ENCODE measurements around the gene GATA3.

The GATA3 gene

DNA sequence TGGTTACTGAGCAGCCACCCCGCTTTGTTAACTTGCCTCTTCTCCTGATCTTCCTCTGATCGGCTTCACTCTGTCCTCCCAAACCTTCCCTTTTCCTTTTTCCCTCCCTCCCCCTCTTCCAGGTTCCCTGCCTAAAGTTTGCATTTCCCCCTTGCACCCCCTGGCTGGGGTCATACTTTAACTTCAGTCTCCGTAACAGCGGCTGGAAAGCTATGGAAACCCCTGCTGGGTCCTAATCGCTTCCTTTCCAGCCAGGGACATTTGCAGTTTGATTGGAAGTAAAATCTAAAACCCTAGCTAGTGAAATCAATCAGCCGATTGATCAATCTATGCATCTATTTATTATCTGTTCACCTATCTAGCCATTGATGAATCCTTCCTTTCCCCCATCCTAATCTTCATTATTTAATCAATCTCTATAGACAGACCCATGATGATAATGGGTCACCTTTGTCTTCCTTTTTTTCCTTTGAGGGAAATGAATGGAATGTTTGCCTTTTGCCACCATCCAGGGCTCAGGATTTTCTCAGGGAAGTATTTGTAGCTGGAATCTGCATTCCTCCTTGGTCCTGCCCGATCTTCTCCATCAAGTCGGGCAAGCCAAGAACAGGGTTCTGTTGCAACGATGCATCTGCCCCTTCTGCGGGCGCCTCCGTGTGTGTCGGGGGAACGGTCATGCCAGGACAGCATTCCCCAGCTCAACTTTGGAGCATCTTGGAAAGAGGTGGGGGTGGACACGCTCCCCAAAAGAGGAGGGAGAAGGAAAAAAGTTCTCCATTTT is 8.8 kb downstream of the GATA3 start:
- DNase-seq, result no peak

DNA sequence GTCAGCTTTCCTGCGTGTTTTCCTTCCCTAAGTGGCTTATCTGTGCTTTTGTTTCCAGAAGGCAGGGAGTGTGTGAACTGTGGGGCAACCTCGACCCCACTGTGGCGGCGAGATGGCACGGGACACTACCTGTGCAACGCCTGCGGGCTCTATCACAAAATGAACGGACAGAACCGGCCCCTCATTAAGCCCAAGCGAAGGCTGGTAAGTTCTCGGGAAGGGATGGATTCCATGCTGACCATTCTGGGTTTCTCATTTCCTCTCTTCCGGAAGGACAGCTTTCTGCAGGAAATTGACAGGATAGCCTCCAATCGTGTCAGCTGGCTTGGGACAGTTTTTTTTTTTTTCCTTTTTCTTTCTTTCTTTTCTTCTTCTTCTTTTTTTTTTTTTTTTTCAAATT is 9.4 kb downstream of the GATA3 start:
- no peak for DNase-seq

DNA sequence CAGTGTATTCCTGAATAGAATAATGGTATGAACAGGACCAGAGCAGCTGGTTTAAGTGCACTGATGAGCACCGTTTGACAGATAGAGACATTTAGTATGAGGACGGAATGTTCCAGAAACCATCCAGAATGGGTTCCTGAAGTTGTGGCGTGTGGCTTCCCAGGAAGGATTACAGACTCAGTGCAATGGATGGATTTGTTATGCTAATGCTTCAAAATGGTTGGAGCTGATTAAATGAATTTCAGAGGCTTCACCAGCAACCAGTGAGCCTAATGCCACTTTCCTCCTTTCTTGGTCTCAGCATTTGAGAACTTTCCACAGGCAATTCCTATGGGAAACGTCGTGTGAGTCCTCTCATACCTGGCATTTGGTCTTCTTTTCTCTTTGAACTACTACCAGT is 9.9 kb downstream of the GATA3 start:
- no peak for DNase-seq

DNA sequence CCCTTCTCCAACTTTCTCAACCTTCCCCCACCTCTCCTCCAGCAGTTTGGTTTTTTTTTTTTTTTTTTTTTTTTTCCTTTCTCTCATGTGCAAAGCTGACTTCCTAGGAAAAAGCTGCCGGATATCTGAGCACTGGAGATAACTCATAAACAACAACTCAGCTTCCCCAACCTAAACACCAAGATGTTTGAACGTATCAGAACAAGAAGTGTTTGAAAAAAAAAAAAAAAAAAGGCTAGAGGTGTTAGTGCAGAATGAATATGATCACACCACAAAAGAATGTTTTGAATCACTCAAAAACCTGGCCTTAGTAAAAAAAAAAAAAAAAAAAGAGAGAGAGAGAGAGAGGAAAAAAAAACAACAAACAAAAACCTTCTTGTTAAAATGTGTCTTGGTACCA is 11.2 kb downstream of the GATA3 start:
- no peak for DNase-seq

DNA sequence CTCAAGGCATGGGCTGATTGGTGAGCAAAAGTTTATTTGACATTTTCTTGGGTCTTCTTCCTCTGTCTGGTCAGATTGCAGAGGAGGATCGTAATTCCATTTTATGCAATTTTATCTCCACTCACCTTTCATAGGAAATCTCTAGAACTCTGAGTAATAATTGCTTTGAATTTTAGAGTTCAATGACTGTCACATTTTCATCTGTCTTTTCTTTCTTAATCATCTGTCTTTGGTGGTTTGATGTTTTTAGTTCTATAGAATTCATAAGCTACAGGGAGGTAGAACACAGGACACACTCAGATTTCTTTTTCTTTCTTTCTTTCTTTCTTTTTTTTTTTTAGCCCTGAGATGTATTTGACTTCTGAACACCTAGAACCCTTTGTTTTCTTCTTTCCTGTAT is 11.6 kb downstream of the GATA3 start:
- DNase-seq, result no peak

DNA sequence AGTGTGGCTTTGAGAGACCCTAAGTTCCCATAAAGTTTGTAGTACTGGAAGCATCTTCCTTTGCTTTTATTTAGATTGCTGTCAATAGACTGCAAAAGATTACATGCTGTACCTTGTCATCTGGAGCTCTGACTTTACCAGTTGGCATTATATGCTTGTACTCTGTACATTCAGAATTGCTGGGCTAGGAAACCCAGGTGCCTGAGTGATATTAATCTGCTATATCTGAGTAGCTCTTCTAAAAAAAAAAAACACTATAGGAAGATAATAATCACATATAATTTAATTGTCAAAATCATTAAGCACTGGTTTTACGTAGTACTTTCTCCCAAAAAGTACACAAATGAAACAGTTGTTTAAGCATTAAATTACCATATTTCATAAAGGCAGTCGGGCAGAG is 12.3 kb downstream of the GATA3 start:
- DNase-seq, result no peak

DNA sequence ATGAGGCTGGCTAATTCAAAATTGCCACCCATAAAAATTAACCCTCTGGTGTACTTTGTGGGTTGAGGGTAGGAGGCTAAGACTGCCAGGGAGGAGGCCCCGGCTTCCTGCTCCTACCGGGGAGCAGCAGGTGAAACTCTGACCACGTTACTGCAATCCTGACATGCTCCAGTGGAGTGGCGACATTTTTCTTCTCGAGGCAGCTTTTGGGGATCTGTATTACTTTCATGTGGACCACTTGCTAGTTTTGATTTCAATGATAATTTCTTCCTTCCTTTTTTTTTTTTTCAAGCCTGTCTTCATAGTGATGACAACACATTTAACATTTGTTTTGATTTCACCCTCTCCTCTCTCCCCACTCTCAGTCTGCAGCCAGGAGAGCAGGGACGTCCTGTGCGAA is 14.6 kb downstream of the GATA3 start:
- no peak for DNase-seq

DNA sequence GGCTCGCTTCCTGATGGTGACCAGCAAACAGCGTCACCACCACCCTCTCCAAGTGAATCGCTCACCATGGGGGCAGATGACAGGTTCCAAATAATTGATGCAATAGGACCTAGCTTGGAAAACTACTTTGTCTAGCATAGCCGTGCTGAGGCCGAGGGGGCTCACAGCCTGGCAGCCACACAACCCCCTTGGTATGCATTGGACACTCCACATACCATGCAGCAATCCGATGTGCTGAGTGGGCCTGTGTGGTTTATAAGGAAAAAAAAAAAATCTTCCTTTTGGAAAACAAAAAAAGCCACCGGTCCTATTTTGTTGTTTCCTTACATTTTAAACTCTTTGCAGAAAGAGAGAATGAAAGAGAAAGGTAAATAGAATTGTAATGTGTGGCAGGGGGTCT is 15.1 kb downstream of the GATA3 start:
- no peak for DNase-seq

DNA sequence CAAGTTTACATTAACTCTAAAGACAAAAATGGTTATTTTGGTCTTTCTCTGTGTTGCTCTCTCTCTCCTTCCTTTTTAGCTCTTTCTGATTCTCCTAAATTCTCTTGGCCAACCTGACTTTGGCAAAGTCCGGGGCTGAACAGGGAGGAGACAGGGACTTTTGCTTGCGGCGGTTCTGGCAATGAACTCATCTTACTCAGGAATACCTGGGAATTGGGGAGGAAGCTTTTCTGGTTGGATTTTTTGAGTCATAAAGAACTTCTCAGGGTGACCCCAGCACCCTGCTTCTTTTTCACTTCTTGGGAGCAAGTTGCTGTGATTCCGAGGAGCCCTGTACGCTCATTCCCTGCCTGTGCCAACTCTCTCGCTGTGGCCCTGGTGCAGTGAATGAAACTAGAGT is 16.0 kb downstream of the GATA3 start:
- no peak for DNase-seq

DNA sequence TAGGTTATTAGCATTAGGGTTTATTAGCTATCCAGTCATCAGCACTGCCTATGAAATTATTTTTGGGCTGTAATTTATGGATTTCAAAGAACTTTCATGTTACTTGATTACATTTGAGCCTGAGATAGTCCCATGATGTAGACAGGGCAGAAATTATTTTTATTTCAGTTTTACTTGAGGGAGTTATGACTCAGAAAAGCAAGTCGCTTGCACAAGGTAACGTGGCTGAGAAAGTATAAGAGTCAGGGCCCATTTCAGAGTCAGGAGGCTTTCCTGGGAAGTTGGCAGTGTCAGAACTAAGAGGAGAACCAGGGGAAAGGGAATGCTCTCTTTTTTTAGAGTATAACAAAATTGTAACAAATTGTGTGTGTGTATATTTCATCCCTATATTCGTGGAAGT is 16.5 kb downstream of the GATA3 start:
- DNase-seq, result no peak

DNA sequence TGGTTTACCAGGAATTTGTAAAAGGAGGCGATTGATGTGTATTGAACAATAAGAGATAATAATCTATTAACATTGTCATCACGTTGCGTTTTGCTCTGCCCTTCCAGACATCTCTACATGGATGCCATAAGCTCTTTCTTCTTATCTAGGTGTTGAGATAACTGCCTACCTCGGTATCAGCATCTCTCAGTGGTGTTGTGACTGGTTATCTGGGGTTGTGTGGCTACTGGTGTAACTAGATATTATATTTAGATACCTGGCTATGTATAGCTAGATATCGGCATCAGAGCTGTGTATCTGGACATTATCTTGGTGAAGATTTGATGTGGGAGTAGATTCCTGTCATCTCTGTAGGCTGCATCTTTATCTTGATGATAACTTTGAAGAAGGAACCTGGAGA is 17.2 kb downstream of the GATA3 start:
- no peak for DNase-seq

DNA sequence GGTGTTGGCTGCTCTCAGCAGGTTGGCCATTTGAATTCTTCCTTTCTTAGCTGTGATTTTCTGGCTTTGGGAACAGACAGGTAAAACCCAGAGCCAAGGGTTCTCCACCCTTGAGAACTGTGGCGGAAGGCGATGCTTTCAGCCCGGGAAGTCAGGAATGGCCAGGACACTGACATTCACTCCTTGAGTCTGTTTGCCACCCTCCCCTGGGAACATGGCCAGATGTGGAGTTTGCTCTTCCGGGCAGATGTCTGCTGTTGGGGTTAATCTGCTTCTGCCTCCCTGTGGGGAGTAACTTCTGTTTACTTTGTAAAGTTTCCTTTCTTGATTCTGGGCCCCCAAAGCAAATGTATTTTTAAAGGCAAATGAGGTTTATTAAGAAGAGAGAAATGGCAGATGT is 17.7 kb downstream of the GATA3 start:
- no peak for DNase-seq

DNA sequence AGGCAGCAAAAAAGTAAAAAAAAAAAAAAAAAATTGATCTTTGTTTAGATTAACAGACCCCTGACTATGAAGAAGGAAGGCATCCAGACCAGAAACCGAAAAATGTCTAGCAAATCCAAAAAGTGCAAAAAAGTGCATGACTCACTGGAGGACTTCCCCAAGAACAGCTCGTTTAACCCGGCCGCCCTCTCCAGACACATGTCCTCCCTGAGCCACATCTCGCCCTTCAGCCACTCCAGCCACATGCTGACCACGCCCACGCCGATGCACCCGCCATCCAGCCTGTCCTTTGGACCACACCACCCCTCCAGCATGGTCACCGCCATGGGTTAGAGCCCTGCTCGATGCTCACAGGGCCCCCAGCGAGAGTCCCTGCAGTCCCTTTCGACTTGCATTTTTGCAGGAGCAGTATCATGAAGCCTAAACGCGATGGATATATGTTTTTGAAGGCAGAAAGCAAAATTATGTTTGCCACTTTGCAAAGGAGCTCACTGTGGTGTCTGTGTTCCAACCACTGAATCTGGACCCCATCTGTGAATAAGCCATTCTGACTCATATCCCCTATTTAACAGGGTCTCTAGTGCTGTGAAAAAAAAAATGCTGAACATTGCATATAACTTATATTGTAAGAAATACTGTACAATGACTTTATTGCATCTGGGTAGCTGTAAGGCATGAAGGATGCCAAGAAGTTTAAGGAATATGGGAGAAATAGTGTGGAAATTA is 19.4 kb downstream of the GATA3 start:
- DNase-seq, result no peak

DNA sequence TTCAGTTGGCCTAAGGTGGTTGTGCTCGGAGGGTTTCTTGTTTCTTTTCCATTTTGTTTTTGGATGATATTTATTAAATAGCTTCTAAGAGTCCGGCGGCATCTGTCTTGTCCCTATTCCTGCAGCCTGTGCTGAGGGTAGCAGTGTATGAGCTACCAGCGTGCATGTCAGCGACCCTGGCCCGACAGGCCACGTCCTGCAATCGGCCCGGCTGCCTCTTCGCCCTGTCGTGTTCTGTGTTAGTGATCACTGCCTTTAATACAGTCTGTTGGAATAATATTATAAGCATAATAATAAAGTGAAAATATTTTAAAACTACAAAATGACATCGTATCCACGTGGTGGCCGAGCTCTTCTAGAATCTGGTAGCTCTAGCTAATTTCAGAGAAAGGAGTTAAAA is 20.4 kb downstream of the GATA3 start:
- no peak for DNase-seq

DNA sequence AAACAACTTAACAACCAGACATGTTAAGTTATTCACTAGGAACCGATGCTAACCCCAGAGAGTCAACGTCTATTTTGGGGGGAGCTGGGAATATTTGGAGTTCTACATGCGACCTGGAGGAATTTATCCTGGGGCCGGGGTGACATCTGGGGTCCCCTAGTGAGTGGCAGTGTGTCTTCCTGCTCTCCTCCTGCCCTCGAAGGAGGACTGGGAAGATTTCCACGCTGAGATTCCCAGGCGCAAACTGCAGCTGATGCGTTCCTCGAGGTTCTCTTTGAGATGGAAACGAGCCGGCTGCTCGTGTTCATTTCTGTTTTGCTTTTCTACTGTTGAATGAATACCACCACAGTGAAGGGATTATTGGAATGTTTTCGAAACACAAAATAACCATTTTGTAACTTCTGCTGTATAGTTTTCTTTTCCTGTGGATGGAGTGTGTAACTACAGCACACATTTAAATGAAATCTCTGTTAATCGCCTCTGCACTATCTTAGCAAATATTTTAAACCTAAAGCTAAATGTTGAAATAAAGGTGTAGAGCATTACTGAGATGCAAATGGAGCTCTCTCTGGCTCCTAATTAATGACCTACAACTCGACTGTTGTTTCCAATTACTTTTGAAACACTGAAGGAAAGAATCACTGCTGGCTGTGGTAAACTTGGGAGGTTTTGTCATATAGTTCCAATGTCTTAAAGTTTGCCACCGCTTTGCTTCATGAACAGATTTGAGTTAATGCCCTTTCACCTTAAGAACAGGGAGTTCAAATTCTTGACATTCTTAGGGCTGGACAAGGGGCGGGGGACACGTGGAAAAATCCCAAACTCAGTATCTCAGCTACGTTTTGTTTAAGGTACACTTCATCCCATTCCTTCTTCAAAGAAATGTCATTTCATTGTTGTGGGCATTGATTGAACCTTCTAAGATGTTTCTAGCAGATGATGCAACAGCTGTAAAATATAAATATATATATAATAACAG is 21.1 kb downstream of the GATA3 start:
- no peak for DNase-seq

DNA sequence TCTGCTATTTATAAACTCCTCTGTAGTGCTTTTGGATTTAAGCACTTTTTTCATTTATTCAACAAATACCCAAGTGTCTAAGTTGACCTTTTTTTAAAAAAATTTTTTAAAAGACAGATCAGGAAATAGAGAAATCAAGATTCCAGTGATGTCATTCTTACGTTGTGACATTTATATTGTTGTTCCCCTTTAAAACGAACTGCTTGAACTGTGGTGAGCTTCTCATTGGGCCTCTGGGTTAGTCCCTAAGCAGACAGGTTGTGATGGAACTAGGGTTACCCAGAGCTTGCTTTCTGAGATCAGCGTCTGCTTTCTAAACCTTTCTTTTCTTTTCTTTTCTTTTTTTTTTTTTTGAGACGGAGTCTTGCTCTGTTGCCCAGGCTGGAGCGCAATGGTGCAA is 22.4 kb downstream of the GATA3 start:
- DNase-seq, result no peak

DNA sequence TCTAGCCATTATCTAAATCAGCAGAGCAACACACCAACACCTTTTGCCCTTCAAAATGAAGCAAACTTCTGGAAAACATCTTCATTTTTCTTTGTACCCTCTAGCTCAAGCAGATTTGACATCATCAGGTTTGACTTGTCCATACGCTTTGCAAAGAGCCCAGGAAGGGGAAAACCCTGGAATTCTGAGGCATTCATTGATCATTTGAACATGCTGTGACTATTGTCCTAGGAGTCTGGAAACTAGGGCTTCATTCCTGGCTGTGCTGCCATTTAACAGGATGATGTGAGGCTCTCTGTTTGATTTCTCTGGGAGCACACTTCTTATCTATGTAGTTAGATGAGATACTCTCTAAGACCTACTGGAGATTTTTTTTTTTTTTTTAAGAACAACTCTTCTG is 23.5 kb downstream of the GATA3 start:
- no peak for DNase-seq

DNA sequence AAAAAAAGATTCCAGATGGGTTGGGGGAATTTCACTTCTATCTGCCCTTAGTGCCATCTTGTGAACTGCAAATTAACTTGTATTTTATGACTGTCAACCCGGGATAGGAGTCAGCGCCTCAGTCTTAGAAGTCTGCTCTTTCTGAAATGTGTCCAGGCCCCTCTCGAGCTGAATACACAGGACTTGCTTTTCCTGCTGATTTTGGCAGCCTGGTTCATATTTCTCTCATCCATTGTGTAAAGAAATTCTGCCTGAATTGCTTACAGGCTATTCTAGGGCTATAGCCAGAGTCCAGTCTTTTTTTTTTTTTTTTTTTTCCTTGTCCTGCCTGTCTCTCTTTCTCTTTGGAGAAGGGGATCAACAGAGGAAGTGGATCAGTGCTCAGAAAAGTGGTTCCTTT is 24.6 kb downstream of the GATA3 start:
- no peak for DNase-seq

DNA sequence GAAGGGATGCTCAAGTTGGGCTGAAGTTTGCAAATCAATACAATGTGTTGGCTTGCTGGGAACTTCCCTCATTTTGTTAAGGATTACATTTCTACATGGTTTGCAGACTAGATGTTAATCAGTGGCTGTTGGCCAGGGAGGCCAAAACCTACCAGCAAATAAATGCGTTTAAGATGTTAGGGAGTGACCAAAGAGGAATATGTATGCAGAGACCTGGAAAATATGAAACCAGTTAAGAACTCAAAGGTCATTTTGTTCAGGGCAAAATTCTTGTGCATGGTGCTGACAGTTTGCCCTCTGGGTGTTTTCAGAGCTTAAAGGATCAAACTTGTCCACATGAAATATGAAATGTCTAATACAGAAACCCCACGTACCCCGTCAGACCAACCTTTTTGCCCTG is 30.3 kb downstream of the GATA3 start:
- no peak for DNase-seq

DNA sequence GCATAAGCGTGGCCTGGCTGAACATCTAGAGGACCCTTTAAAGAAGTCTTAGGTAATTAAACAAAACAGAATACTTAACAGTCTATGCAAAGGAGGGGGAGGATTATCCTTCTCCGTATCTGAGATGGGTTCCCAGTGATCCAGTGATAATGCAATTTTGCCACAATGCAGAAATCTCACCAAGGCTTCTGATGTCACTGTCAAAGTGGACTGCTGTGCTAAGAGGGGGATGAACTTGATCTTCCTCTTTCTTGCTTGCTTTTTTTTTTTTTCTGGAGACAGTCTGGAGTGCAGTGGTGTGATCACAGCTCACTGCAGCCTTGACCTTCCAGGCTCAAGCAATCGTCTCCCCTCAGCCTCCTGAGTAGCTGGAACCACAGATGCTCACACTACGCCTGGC is 30.8 kb downstream of the GATA3 start:
- no peak for DNase-seq

DNA sequence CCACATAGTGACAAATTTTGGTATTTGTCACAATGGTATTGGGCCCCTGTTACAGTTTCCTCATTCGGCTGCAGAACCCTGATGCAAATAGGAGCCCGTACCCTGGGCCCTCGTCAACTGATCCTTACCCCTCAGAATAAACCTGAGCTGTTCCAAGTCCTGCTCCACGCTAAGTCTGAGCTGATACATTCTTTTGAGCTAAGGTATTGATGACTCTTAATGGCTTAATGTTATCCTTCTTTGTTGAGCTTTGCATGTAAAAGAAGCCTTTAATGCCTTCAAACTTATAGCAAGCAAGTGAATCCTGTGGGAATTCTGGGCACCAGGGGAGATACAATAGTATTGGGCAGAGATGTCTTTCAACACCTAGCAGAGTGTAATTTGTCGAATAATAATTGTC is 31.8 kb downstream of the GATA3 start:
- DNase-seq, result no peak

DNA sequence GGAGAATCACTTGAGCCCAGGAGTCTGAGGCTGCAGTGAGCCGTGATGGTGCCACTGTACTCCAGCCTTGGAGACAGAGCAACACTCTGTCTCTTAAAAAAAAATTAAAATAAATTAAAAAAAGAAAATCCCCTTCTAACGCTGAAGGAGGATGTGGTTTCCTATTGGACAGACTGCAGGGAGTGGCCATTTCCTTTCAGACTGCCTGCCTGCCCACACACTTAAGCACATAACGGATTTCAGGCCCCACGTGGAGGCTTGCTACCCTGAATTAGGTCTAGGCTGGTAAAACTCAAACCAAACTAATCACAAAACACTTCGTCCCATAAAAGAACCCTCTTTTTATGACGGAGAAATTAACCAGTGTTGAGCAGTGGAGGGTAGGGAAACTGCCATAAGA is 34.0 kb downstream of the GATA3 start:
- DNase-seq, result no peak

Measured in nucleus accumbens (tissue), 56 donors.